Fibroblast of lung (primary cell): ENCODE results near the gene TMTC2. TPM values are rescaled to one million over a fixed set of nuclear protein-coding genes. Genes with fewer than 3 reads are reported as not detected.

Experiments
- DNase-seq, 2 donors: peaks; one replicate each; pipeline versions ENCODE4 v3.0.0 to v3.0.0-alpha.2; 2010; ENCODE audit warnings: low read depth in 2 of 2
- H2AFZ ChIP-seq: 2 replicates; pipeline ENCODE4 v1.5.1; 2012; ENCODE audit warnings: low read length, control low read depth, inconsistent platforms
- H3K27ac ChIP-seq: 2 replicates; pipeline ENCODE4 v1.5.1; 2011; ENCODE audit warnings: low read length, control low read depth; ENCODE audit not compliant: insufficient read depth
- H3K27me3 ChIP-seq: 2 replicates; pipeline ENCODE4 v1.5.1; 2011; ENCODE audit warnings: mild to moderate bottlenecking, low read length; ENCODE audit not compliant: control insufficient read depth, insufficient read depth
- H3K36me3 ChIP-seq: 2 replicates; pipeline ENCODE4 v1.5.1; 2011; ENCODE audit warnings: low read length; ENCODE audit not compliant: control insufficient read depth, insufficient read depth
- H3K4me1 ChIP-seq: 2 replicates; pipeline ENCODE4 v1.5.1; 2011; ENCODE audit warnings: low read length; ENCODE audit not compliant: control insufficient read depth, insufficient read depth; ENCODE audit errors: extremely low read depth
- H3K4me2 ChIP-seq: 2 replicates; pipeline ENCODE4 v1.5.1; 2011; ENCODE audit warnings: low read length, control low read depth; ENCODE audit not compliant: insufficient read depth; ENCODE audit errors: extremely low read depth
- H3K4me3 ChIP-seq, 4 experiments: fragments of 200-600 bp in 1 of 4; sonication (generic) in 1 of 4; replicated peaks in 1 of 4; 2 replicates each; pipeline ENCODE4 v1.5.1; 2011 to 2016; ENCODE audit warnings: low read length in 4 of 4, low read depth in 3 of 4, mild to moderate bottlenecking in 3 of 4, control low read depth in 2 of 4, inconsistent platforms in 1 of 4, mixed read lengths in 1 of 4; ENCODE audit not compliant: insufficient read depth in 1 of 4; ENCODE audit errors: control extremely low read depth in 1 of 4
- H3K79me2 ChIP-seq: 2 replicates; pipeline ENCODE4 v1.5.1; 2012; ENCODE audit warnings: mild to moderate bottlenecking, low read length, inconsistent platforms; ENCODE audit not compliant: control insufficient read depth, insufficient read depth
- H3K9ac ChIP-seq: 2 replicates; pipeline ENCODE4 v1.5.1; 2011; ENCODE audit warnings: mild to moderate bottlenecking, low read length, control low read depth; ENCODE audit not compliant: insufficient read depth
- H3K9me3 ChIP-seq: 2 replicates; pipeline ENCODE4 v1.5.1; 2012; ENCODE audit warnings: low read depth, low read length; ENCODE audit not compliant: control insufficient read depth, insufficient read depth
- H4K20me1 ChIP-seq: 2 replicates; pipeline ENCODE4 v1.5.1; 2011; ENCODE audit warnings: low read length; ENCODE audit not compliant: control insufficient read depth, insufficient read depth; ENCODE audit errors: extremely low read depth
- EZH2 ChIP-seq: IDR thresholded peaks from 2 replicates; pipeline ENCODE4 v1.5.1; 2012; ENCODE audit warnings: low read length, control low read depth, mild to moderate bottlenecking; ENCODE audit errors: missing control alignments
- polyA plus RNA-seq, 2 donors: library from polyadenylated mRNA; depleted of rRNA in 1 of 2; stranded (reverse) in 1 of 2; unstranded in 1 of 2; fragments of >200 nt; gene quantifications; 2 replicates each; pipeline ENCODE4 v1.2.1, GENCODE V29; 2011 to 2012; ENCODE audit warnings: missing spikeins in 1 of 2
- total RNA-seq: library from RNA; depleted of rRNA; stranded (reverse); fragments of >200 nt; gene quantifications from 2 replicates; pipeline ENCODE4 v1.2.1, GENCODE V29; 2014
- TF ChIP-seq, protein P1 (sequence below), 2 donors: IDR thresholded peaks in 1 of 2; conservative IDR thresholded peaks in 1 of 2; 1 replicate in 1 of 2; 2 replicates in 1 of 2; pipeline ENCODE4 v1.5.1; 2011 to 2012; ENCODE audit warnings: low read length in 2 of 2, control low read depth in 1 of 2, inconsistent platforms in 1 of 2, low read depth in 1 of 2, mild to moderate bottlenecking in 1 of 2

The TMTC2 gene
- total and polyA plus RNA-seq, 2 donors (not counting 1 experiment from before 2014, with no cell fraction given) = 3.5 to 9.7 TPM

DNA sequence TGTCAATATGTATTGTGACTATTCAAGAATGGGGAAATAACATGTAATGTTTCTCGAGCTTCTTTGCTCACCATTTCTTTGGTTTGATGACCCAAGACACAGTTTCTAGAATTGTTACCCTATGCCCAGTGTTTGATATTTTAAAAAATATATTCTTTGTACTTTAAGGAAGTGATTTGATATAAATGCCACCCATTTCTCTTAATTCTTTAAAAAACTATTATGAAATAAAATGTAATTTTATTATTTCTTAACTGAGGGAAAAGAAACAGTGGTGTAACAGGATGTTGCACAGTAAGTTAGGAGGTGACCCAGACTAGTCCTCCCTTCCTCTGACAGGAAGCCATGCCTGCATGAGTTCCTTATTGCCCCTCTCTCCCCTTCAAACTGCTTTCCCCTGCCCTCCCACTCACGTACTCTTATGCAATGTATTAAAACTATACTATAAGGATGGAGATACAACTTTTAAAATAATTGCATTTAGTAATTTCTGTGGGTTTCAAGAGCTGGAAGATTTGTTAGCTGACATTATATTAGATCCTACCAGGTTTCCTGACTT lies 279.4 kb downstream of the TMTC2 start:
- Histone ChIP-seq H4K20me1 (no peaks in the 10 kb centered on the region), H3K4me1 (no peaks in the 10 kb centered on the region), H3K27ac (no peak overlapping the region), H3K9me3 (no peaks in the 10 kb centered on the region), H3K79me2 (no peaks in the 10 kb centered on the region), H2AFZ (no peak overlapping the region), H3K4me3 (no peak overlapping the region), H3K4me2 (no peak overlapping the region), H3K27me3 (no peaks in the 10 kb centered on the region), H3K36me3 (no peaks in the 10 kb centered on the region), H3K9ac (no peak overlapping the region)
- no peak for DNase-seq
- no peak for TF ChIP-seq EZH2
- TF ChIP-seq, protein P1, sequence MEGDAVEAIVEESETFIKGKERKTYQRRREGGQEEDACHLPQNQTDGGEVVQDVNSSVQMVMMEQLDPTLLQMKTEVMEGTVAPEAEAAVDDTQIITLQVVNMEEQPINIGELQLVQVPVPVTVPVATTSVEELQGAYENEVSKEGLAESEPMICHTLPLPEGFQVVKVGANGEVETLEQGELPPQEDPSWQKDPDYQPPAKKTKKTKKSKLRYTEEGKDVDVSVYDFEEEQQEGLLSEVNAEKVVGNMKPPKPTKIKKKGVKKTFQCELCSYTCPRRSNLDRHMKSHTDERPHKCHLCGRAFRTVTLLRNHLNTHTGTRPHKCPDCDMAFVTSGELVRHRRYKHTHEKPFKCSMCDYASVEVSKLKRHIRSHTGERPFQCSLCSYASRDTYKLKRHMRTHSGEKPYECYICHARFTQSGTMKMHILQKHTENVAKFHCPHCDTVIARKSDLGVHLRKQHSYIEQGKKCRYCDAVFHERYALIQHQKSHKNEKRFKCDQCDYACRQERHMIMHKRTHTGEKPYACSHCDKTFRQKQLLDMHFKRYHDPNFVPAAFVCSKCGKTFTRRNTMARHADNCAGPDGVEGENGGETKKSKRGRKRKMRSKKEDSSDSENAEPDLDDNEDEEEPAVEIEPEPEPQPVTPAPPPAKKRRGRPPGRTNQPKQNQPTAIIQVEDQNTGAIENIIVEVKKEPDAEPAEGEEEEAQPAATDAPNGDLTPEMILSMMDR (conservative IDR thresholded peaks at IDR 0.05 in 1 of 2, IDR thresholded peaks at IDR 0.05 in 1 of 2; ENCODE audit: low read depth in 1 of 2, low read length in 2 of 2) = no peak

DNA sequence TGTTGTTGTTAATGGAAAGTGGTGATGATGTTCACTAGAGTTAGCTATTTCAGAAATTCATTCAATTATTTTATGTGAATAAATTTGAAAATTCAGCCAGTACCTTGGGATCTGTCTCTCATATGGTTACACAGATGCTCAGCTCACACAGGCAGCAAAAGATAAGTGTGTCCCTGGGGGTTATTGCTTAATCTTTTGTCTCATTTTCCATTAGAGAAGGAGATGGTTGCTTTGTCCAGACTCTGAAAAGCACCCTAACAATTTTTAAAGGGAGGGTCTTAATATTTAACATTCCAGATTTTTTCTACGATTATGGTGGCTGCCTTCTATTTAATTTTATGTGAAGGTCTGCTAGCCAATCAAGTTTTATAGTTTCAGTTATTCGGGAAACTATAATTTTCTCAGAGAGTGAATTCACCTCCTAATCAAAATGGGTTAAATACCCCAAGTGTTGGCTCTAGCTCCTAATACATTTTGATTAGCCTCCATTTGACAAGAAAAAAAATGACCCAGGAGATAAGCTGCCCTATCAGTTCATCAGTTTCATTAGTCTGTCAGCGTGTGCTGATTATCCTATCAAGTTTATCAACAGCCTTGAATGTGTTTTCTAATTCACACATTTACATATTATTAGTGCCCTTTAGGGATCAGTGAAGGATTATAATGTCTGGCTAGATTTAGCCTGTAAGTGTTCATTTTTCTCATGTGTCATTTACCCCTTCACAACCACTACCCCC lies 282.1 kb downstream of the TMTC2 start:
- H3K27ac ChIP-seq = no peak overlapping the region
- no peaks in the 10 kb centered on the region for H3K27me3 ChIP-seq
- H3K4me1 ChIP-seq = no peaks in the 10 kb centered on the region
- H4K20me1 ChIP-seq = no peaks in the 10 kb centered on the region
- no peak overlapping the region for H3K9ac ChIP-seq
- no peak overlapping the region for H3K4me3 ChIP-seq
- no peaks in the 10 kb centered on the region for H3K36me3 ChIP-seq
- H3K9me3 ChIP-seq = no peaks in the 10 kb centered on the region
- TF ChIP-seq, protein P1 (conservative IDR thresholded peaks at IDR 0.05 in 1 of 2, IDR thresholded peaks at IDR 0.05 in 1 of 2; ENCODE audit: low read depth in 1 of 2, low read length in 2 of 2) = no peak
- DNase-seq = no peak
- H3K79me2 ChIP-seq = no peaks in the 10 kb centered on the region
- H2AFZ ChIP-seq = no peak overlapping the region
- H3K4me2 ChIP-seq = no peak overlapping the region

DNA sequence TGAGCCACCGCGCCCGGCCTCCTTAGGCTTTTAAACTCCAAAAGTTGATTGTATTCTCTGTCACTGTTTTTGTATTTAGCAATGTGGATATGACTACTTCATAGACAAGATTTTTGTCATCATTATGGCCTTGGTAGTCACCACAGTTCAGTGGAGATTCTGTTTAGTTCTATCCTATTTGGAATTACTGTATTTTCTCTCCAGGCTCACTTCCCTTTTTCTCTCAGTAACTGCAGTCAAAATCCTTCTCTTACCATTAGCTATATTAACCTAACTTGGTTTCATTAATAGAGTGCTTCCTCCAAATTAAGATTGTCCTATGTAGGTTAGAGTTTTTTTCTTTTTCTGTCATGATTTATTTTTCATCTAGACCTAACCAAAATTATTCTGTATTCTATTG lies 283.9 kb downstream of the TMTC2 start:
- Histone ChIP-seq H3K27me3 (no peaks in the 10 kb centered on the region), H2AFZ (no peak overlapping the region), H3K79me2 (no peaks in the 10 kb centered on the region), H3K36me3 (no peaks in the 10 kb centered on the region), H3K27ac (no peak overlapping the region), H3K4me2 (no peak overlapping the region), H3K4me1 (no peaks in the 10 kb centered on the region), H4K20me1 (no peaks in the 10 kb centered on the region), H3K9me3 (no peaks in the 10 kb centered on the region), H3K4me3 (no peak overlapping the region), H3K9ac (no peak overlapping the region)
- no peak for DNase-seq
- no peak for TF ChIP-seq EZH2
- TF ChIP-seq, protein P1 (conservative IDR thresholded peaks at IDR 0.05 in 1 of 2, IDR thresholded peaks at IDR 0.05 in 1 of 2; ENCODE audit: low read depth in 1 of 2, low read length in 2 of 2) = no peak
